Fibroblast of lung (primary cell): ENCODE data around the gene SATL1. TPM values are rescaled to one million over a fixed set of nuclear protein-coding genes. Genes with fewer than 3 reads are reported as not detected.
"Not testable (repeated sequence)": the region's sequence is repeated elsewhere in the genome, so short reads cannot be mapped to it uniquely, and the experiment has no call there.

Experiments used
- DNase-seq, 2 donors: peaks; one replicate each; pipeline versions ENCODE4 v3.0.0 to v3.0.0-alpha.2; 2010; ENCODE audit warnings: low read depth in 2 of 2
- H2AFZ ChIP-seq: 2 replicates; pipeline ENCODE4 v1.5.1; 2012; ENCODE audit warnings: low read length, control low read depth, inconsistent platforms
- H3K27ac ChIP-seq: 2 replicates; pipeline ENCODE4 v1.5.1; 2011; ENCODE audit warnings: low read length, control low read depth; ENCODE audit not compliant: insufficient read depth
- H3K27me3 ChIP-seq: 2 replicates; pipeline ENCODE4 v1.5.1; 2011; ENCODE audit warnings: mild to moderate bottlenecking, low read length; ENCODE audit not compliant: control insufficient read depth, insufficient read depth
- H3K36me3 ChIP-seq: 2 replicates; pipeline ENCODE4 v1.5.1; 2011; ENCODE audit warnings: low read length; ENCODE audit not compliant: control insufficient read depth, insufficient read depth
- H3K4me1 ChIP-seq: 2 replicates; pipeline ENCODE4 v1.5.1; 2011; ENCODE audit warnings: low read length; ENCODE audit not compliant: control insufficient read depth, insufficient read depth; ENCODE audit errors: extremely low read depth
- H3K4me2 ChIP-seq: 2 replicates; pipeline ENCODE4 v1.5.1; 2011; ENCODE audit warnings: low read length, control low read depth; ENCODE audit not compliant: insufficient read depth; ENCODE audit errors: extremely low read depth
- H3K4me3 ChIP-seq, 4 experiments: fragments of 200-600 bp in 1 of 4; sonication (generic) in 1 of 4; replicated peaks in 1 of 4; 2 replicates each; pipeline ENCODE4 v1.5.1; 2011 to 2016; ENCODE audit warnings: low read length in 4 of 4, low read depth in 3 of 4, mild to moderate bottlenecking in 3 of 4, control low read depth in 2 of 4, inconsistent platforms in 1 of 4, mixed read lengths in 1 of 4; ENCODE audit not compliant: insufficient read depth in 1 of 4; ENCODE audit errors: control extremely low read depth in 1 of 4
- H3K79me2 ChIP-seq: 2 replicates; pipeline ENCODE4 v1.5.1; 2012; ENCODE audit warnings: mild to moderate bottlenecking, low read length, inconsistent platforms; ENCODE audit not compliant: control insufficient read depth, insufficient read depth
- H3K9ac ChIP-seq: 2 replicates; pipeline ENCODE4 v1.5.1; 2011; ENCODE audit warnings: mild to moderate bottlenecking, low read length, control low read depth; ENCODE audit not compliant: insufficient read depth
- H3K9me3 ChIP-seq: 2 replicates; pipeline ENCODE4 v1.5.1; 2012; ENCODE audit warnings: low read depth, low read length; ENCODE audit not compliant: control insufficient read depth, insufficient read depth
- H4K20me1 ChIP-seq: 2 replicates; pipeline ENCODE4 v1.5.1; 2011; ENCODE audit warnings: low read length; ENCODE audit not compliant: control insufficient read depth, insufficient read depth; ENCODE audit errors: extremely low read depth
- CTCF ChIP-seq, 2 donors: IDR thresholded peaks in 1 of 2; conservative IDR thresholded peaks in 1 of 2; 1 replicate in 1 of 2; 2 replicates in 1 of 2; pipeline ENCODE4 v1.5.1; 2011 to 2012; ENCODE audit warnings: low read length in 2 of 2, control low read depth in 1 of 2, inconsistent platforms in 1 of 2, low read depth in 1 of 2, mild to moderate bottlenecking in 1 of 2
- EZH2 ChIP-seq: IDR thresholded peaks from 2 replicates; pipeline ENCODE4 v1.5.1; 2012; ENCODE audit warnings: low read length, control low read depth, mild to moderate bottlenecking; ENCODE audit errors: missing control alignments
- polyA minus RNA-seq: library from RNA; depleted of rRNA, polyadenylated mRNA; stranded (reverse); fragments of >200 nt; gene quantifications from 2 replicates; pipeline ENCODE4 v1.2.3, GENCODE V29; 2011; ENCODE audit warnings: low replicate concordance
- polyA plus RNA-seq, 2 donors: library from polyadenylated mRNA; depleted of rRNA in 1 of 2; stranded (reverse) in 1 of 2; unstranded in 1 of 2; fragments of >200 nt; gene quantifications; 2 replicates each; pipeline ENCODE4 v1.2.1, GENCODE V29; 2011 to 2012; ENCODE audit warnings: missing spikeins in 1 of 2
- total RNA-seq: library from RNA; depleted of rRNA; stranded (reverse); fragments of >200 nt; gene quantifications from 2 replicates; pipeline ENCODE4 v1.2.1, GENCODE V29; 2014

SATL1 gene, protein sequence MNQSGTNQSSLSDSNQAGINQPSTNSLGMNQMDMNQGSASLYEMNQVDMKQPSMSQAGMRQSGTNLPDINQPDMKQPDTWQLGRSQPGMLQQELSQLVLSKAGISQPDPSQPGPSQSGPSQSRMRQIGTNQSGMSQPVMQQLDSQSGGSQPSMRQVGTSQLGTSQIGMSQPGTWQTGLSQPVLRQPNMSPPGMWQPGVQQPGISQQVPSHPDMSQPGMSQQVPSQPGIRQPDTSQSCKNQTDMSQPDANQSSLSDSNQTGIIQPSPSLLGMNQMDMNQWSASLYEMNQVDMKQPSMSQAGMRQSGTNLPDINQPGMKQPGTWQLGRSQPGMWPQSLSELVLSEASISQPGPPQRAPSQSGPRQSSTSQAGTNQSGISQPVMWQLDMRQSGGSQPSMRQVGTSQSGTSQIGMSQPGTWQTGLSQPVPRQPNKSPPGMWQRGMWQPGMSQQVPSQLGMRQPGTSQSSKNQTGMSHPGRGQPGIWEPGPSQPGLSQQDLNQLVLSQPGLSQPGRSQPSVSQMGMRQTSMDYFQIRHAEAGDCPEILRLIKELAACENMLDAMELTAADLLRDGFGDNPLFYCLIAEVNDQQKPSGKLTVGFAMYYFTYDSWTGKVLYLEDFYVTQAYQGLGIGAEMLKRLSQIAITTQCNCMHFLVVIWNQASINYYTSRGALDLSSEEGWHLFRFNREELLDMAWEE
- total RNA-seq (not detected in 2 replicates), polyA plus RNA-seq (not detected in 2 replicates), polyA minus RNA-seq (not detected in 2 replicates)
- not detected in 2 replicates for polyA plus RNA-seq (2012)

- Histone ChIP-seq H3K27me3 (no peaks in the 10 kb centered on the region), H3K4me3 (peak within 1 kb of the TSS; percentile 30 to 64 (median 54)), H2AFZ (peak within 1 kb of the TSS; percentile 81), H3K36me3 (no peaks in the 10 kb centered on the region), H3K4me2 (peak within 1 kb of the TSS; percentile 75), H3K79me2 (no peaks in the 10 kb centered on the region), H3K9ac (no peak within 1 kb of the TSS), H3K27ac (no peak within 1 kb of the TSS), H4K20me1 (no peaks in the 10 kb centered on the region), H3K9me3 (no peaks in the 10 kb centered on the region), H3K4me1 (no peaks in the 10 kb centered on the region)
- TF ChIP-seq CTCF (conservative IDR thresholded peaks at IDR 0.05 in 1 of 2, IDR thresholded peaks at IDR 0.05 in 1 of 2; ENCODE audit: low read depth in 1 of 2, low read length in 2 of 2) (no peak), EZH2 (no peak)
- peak; percentile 61 to 73 for DNase-seq
Observed at GRCh38 chrX:85243761-85244449, at the start of gene SATL1, which contains the start of gene ZNF711. SATL1 (minus strand) TSS chrX:85243779; CDS start chrX:85108968, 134,811 bp downstream. ZNF711 (plus strand) TSS chrX:85243991; CDS start chrX:85247573, 3,582 bp downstream.

GRCh38 chrX:85288992-85289723 is 45.6 kb upstream of the SATL1 start:
- H3K9me3 ChIP-seq: no peaks in the 10 kb centered on the region
- H3K9ac ChIP-seq: no peak overlapping the region
- no peak for DNase-seq
- H3K27ac ChIP-seq: no peak overlapping the region
- no peak overlapping the region for H3K4me2 ChIP-seq
- H3K4me1 ChIP-seq: no peaks in the 10 kb centered on the region
- no peaks in the 10 kb centered on the region for H3K27me3 ChIP-seq
- H4K20me1 ChIP-seq: no peaks in the 10 kb centered on the region
- TF ChIP-seq CTCF (conservative IDR thresholded peaks at IDR 0.05 in 1 of 2, IDR thresholded peaks at IDR 0.05 in 1 of 2; ENCODE audit: low read depth in 1 of 2, low read length in 2 of 2) (no peak), EZH2 (no peak)
- no peaks in the 10 kb centered on the region for H3K79me2 ChIP-seq
- no peak overlapping the region for H2AFZ ChIP-seq
- H3K4me3 ChIP-seq: no peak overlapping the region
- no peaks in the 10 kb centered on the region for H3K36me3 ChIP-seq

GRCh38 chrX:85285286-85285685 is 41.7 kb upstream of the SATL1 start:
- H3K36me3 ChIP-seq, H3K27me3 ChIP-seq, H3K4me2 ChIP-seq, H3K4me1 ChIP-seq, H3K9ac ChIP-seq, H3K4me3 ChIP-seq, DNase-seq, H2AFZ ChIP-seq, H3K9me3 ChIP-seq, H3K27ac ChIP-seq, H4K20me1 ChIP-seq, H3K79me2 ChIP-seq: not testable (repeated sequence)
